Measurements from ENCODE around the gene AKAP17A.

- TF ChIP-seq CTCF (IDR thresholded peaks at IDR 0.05; ENCODE audit: low read length) (no peak), EZH2phosphoT487 (IDR thresholded peaks at IDR 0.05; ENCODE audit: low read length) (no peak)
Measured at GRCh38 chrX:1584237-1585011, 7.0 kb upstream of the AKAP17A start.
